AG09309 (cell line): ENCODE data around the gene PSMA6.

Experiments
- DNase-seq: peaks from one replicate; pipeline ENCODE4 v3.0.0-alpha.2; 2010; ENCODE audit warnings: low read depth
- H3K4me3 ChIP-seq: 2 replicates; pipeline ENCODE4 v1.5.1; 2011; ENCODE audit warnings: mild to moderate bottlenecking, low read depth, low read length, moderate library complexity; ENCODE audit not compliant: control insufficient read depth
- TF ChIP-seq, protein P1 (sequence below): IDR thresholded peaks from 2 replicates; pipeline ENCODE4 v1.5.1; 2011; ENCODE audit warnings: mild to moderate bottlenecking, low read depth, low read length, inconsistent platforms; ENCODE audit not compliant: insufficient read depth, control insufficient read depth; ENCODE audit errors: missing control alignments

The PSMA6 gene

DNA sequence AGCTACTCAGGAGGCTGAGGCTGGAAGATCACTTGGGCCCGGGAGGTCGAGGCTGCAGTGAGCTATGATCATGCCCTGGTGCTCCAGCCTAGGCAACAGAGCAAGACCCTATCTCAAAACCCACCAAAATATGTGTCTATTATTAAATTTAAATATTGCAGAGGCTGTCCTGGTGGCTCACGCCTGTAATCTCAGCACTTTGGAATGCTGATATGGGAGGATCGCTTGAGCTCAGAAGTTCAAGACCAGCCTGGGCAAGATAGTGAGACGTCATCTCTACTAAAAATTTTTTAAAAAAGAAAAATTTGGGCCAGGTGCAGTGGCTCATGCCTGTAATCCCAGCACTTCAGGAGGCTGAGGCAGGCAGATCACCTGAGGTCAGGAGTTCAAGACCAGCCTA lies 13.9 kb downstream of the PSMA6 start:
- DNase-seq = no peak
- H3K4me3 ChIP-seq = no peak overlapping the region
- TF ChIP-seq, protein P1, sequence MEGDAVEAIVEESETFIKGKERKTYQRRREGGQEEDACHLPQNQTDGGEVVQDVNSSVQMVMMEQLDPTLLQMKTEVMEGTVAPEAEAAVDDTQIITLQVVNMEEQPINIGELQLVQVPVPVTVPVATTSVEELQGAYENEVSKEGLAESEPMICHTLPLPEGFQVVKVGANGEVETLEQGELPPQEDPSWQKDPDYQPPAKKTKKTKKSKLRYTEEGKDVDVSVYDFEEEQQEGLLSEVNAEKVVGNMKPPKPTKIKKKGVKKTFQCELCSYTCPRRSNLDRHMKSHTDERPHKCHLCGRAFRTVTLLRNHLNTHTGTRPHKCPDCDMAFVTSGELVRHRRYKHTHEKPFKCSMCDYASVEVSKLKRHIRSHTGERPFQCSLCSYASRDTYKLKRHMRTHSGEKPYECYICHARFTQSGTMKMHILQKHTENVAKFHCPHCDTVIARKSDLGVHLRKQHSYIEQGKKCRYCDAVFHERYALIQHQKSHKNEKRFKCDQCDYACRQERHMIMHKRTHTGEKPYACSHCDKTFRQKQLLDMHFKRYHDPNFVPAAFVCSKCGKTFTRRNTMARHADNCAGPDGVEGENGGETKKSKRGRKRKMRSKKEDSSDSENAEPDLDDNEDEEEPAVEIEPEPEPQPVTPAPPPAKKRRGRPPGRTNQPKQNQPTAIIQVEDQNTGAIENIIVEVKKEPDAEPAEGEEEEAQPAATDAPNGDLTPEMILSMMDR = no peak

GRCh38 chr14:35317820-35318219 lies 25.6 kb downstream of the PSMA6 start:
- no peak overlapping the region for H3K4me3 ChIP-seq
- no peak for DNase-seq
- TF ChIP-seq, protein P1 = no peak

GRCh38 chr14:35319509-35319908 lies 27.3 kb downstream of the PSMA6 start:
- DNase-seq = no peak
- TF ChIP-seq, protein P1 = no peak
- H3K4me3 ChIP-seq = no peak overlapping the region

DNA sequence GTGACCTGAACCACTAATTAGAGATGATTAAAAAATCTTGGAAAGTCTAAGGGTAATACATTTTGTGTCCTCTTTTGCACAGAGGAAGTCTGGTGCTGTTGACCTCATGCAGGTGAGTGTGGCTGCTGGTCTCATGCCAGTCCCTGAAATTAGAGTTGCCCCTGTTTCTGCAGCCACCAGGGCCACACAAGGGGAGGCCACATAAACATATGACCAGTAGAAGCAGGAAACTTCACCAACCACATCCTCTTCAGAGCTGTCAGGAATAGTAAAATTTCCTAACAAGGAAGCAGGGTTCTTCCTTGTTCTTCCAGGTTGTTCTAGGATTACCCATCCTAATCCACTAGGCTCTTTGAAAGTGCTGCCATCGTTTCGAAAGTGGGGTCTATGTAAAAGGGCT lies 28.3 kb downstream of the PSMA6 start:
- DNase-seq = no peak
- TF ChIP-seq, protein P1 = no peak
- no peak overlapping the region for H3K4me3 ChIP-seq

- TF ChIP-seq, protein P1 = no peak
- no peak overlapping the region for H3K4me3 ChIP-seq
- DNase-seq = no peak
These were observed 34.2 kb downstream of the PSMA6 start for GRCh38 chr14:35326375-35326774.

DNA sequence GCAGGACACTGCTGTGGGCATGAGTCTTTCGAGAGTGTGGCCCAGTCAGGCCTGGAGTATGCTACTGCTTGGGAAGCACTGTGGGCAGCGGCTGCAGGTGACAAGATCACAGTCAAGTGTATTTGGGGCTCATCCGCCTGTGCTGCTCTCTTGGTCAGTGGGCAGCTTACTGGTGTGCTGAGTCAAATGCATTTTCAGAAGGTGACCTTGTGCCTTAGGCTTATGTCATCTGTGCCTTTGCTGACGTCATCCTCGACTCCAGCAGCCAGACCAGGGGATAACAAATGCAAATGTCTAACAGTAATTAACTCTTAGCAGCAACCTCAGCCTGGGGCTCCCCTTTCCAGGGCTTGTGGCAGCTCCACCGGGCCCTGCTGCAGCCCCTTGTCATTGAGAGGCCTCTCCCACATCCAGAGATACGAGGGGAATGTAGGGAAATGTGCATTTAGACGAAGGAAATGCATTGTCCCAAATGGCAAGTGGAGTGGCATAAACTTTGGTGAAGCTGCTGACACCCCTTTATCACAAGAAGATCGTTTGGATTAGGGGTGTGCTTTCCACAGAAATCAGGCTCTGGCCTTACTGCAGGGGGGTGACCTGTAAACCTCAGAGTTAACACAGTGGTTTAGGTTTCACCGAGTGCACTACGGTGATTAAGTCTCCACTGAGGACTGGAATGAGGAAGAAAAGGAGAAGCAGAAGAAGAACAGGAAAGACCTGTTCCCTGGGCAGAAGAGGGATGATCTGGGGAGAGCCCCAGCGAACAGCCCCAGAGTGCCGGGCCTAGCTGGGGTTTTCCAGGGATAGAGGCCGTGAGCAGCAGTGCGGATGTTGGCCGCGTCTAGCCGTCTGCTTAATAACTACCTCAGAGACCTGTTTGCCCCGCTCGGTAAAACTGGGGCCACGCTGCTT lies 39.7 kb downstream of the PSMA6 start:
- H3K4me3 ChIP-seq = no peak overlapping the region
- TF ChIP-seq, protein P1 = no peak
- no peak for DNase-seq
